ENCODE data around the gene FAM184B.

GRCh38 chr4:17797808-17798207 is 16.4 kb upstream of the FAM184B start:
- no peak for TF ChIP-seq CTCF (IDR thresholded peaks at IDR 0.05; ENCODE audit: low read length)
- TF ChIP-seq EZH2 (optimal IDR thresholded peaks at IDR 0.05; ENCODE audit: low read depth, low read length) = no peak
